Chondrocyte (in vitro differentiated cells): Measurements from ENCODE around the gene DLG2. TPM values are rescaled to one million over a fixed set of nuclear protein-coding genes. Genes with fewer than 3 reads are reported as not detected.

Source experiments
- DNase-seq: peaks from one replicate; pipeline ENCODE4 v3.0.0; 2021; ENCODE audit warnings: mixed read lengths, low spot score
- H3K27ac Mint-ChIP-seq: one replicate; pipeline ENCODE4 v1.8.0; 2021; ENCODE audit warnings: mild to moderate bottlenecking, moderate library complexity, mixed read lengths; ENCODE audit not compliant: unreplicated experiment
- H3K27me3 Mint-ChIP-seq: 2 replicates; pipeline ENCODE4 v1.8.0; 2021; ENCODE audit warnings: low read depth, mixed read lengths
- H3K36me3 Mint-ChIP-seq: 2 replicates; pipeline ENCODE4 v1.8.0; 2021; ENCODE audit warnings: low read depth, mixed read lengths
- H3K4me1 Mint-ChIP-seq: 2 replicates; pipeline ENCODE4 v1.8.0; 2021; ENCODE audit warnings: low read depth, mild to moderate bottlenecking, mixed read lengths
- H3K4me3 Mint-ChIP-seq: one replicate; pipeline ENCODE4 v1.8.0; 2021; ENCODE audit warnings: mild to moderate bottlenecking, moderate library complexity, mixed read lengths; ENCODE audit not compliant: unreplicated experiment
- H3K9me3 Mint-ChIP-seq: 2 replicates; pipeline ENCODE4 v1.8.0; 2021; ENCODE audit warnings: low read depth, mixed read lengths
- total RNA-seq: library from RNA; stranded (reverse); gene quantifications from 3 replicates; pipeline ENCODE4 v1.2.1, GENCODE V29; 2021
- TF ChIP-seq, protein P1 (sequence below): fragments of 200-600 bp; sonication (generic); IDR thresholded peaks from 2 replicates; pipeline ENCODE4 v1.5.0; 2021; ENCODE audit warnings: antibody characterized with exemption, mild to moderate bottlenecking, moderate library complexity

Gene DLG2
- total RNA-seq, 1 donor from 2014 or later = 1.3 TPM

DNA sequence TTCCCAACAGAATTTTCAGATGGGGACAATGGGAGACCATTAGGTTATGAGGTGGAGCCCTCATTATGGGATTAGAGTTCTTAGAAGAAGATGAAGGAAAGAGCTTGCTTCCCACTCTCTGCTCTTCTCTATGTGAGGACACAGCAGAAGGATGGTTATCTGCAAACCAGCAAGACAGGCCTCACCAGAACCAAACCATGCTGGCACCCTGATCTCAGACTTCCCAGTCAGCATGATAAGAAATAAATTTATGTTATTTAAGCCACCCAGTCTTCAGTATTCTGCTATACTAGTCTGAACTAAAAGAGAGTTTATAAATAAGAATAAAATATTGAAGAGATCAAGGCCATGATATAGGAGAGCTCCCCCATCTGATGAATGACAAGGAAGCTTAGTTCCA lies 1394.6 kb downstream of the DLG2 start:
- Mint-ChIP-seq H3K36me3 (no peaks in the 10 kb centered on the region), H3K9me3 (peaks cover 3% of the 10 kb centered on the region), H3K4me1 (no peaks in the 10 kb centered on the region), H3K4me3 (no peak overlapping the region), H3K27me3 (peaks cover 6% of the 10 kb centered on the region), H3K27ac (no peak overlapping the region)
- TF ChIP-seq, protein P1, sequence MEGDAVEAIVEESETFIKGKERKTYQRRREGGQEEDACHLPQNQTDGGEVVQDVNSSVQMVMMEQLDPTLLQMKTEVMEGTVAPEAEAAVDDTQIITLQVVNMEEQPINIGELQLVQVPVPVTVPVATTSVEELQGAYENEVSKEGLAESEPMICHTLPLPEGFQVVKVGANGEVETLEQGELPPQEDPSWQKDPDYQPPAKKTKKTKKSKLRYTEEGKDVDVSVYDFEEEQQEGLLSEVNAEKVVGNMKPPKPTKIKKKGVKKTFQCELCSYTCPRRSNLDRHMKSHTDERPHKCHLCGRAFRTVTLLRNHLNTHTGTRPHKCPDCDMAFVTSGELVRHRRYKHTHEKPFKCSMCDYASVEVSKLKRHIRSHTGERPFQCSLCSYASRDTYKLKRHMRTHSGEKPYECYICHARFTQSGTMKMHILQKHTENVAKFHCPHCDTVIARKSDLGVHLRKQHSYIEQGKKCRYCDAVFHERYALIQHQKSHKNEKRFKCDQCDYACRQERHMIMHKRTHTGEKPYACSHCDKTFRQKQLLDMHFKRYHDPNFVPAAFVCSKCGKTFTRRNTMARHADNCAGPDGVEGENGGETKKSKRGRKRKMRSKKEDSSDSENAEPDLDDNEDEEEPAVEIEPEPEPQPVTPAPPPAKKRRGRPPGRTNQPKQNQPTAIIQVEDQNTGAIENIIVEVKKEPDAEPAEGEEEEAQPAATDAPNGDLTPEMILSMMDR = no peak
- DNase-seq = no peak

DNA sequence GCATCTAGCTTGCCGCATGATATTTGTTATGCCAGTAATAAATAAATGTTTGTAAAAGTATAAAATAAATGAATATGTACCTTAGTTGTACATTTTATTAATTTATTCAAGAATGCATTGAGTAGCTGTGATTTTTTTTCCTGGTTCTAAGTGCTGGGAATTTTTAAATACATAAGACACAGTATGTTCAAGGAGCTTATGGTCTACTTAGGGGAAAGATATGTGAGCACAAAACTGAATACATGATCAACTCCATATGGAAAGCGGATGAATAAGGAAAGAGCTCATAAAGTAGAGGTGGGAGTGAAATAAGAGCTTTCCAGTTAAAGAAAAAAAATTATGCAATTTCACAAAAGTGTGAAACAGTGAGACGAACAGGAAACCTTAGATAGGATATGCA lies 1396.7 kb downstream of the DLG2 start:
- Mint-ChIP-seq H3K9me3 (peaks cover 3% of the 10 kb centered on the region), H3K36me3 (no peaks in the 10 kb centered on the region), H3K27ac (no peak overlapping the region), H3K4me1 (no peaks in the 10 kb centered on the region), H3K4me3 (no peak overlapping the region), H3K27me3 (peaks cover 6% of the 10 kb centered on the region)
- DNase-seq = no peak
- TF ChIP-seq, protein P1 = no peak

- DNase-seq = no peak
- TF ChIP-seq, protein P1 = no peak
- no peak overlapping the region for H3K27ac Mint-ChIP-seq
- no peaks in the 10 kb centered on the region for H3K36me3 Mint-ChIP-seq
- H3K27me3 Mint-ChIP-seq = peaks cover 10% of the 10 kb centered on the region
- H3K4me1 Mint-ChIP-seq = no peaks in the 10 kb centered on the region
- no peak overlapping the region for H3K4me3 Mint-ChIP-seq
- peaks cover 3% of the 10 kb centered on the region for H3K9me3 Mint-ChIP-seq
Observed at GRCh38 chr11:84227970-84228665, 1399.0 kb downstream of the DLG2 start.

DNA sequence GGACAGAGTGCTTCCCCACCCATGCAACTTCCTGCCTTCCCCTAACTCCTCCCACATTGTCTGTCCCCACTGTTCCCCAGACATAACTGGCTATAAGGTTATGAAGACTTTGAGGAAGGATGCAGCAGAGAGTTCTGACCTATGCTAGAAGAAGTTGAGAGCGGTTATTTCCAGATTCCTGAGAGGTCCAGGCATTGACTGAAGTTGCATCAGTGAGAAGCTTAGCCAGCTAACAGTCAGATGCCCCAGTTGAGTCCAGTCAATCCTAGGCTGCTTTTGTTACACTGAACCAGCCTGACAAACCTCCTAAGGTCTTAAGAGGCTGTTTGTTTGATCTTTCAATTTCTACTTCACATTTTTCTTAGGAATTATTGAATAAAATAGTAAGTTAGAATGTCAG lies 1403.1 kb downstream of the DLG2 start:
- Mint-ChIP-seq H3K4me3 (no peak overlapping the region), H3K9me3 (peaks cover 3% of the 10 kb centered on the region), H3K27ac (no peak overlapping the region), H3K27me3 (peaks cover 6% of the 10 kb centered on the region), H3K4me1 (no peaks in the 10 kb centered on the region), H3K36me3 (no peaks in the 10 kb centered on the region)
- no peak for DNase-seq
- TF ChIP-seq, protein P1 = no peak

DNA sequence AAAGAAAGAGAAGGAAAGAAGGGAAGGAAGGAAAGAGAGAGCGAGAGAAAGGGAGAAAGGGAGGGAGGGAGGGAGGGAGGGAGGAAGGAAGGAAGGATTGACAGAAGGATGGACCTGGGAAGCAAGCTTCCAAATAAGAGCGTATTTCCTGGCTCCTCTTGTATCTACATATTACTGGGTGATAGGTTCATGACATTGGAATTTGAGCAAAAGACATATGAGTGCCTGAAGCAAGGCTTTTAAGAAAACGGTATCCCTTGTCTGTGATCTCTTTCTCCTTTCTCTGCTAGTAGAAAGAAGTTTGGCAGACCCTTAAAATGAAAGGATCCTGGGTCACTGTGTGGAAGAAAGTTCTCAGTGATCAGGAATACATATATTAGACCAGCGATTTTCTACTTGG lies 1408.8 kb downstream of the DLG2 start:
- Mint-ChIP-seq H3K27ac (no peak overlapping the region), H3K4me1 (no peaks in the 10 kb centered on the region), H3K9me3 (peaks cover 3% of the 10 kb centered on the region), H3K4me3 (no peak overlapping the region), H3K27me3 (peaks cover 4% of the 10 kb centered on the region), H3K36me3 (no peaks in the 10 kb centered on the region)
- TF ChIP-seq, protein P1 = no peak
- no peak for DNase-seq
